HG03159 (cell line): ENCODE results near the gene SPECC1.
"Not testable (repeated sequence)": the region's sequence is repeated elsewhere in the genome, so short reads cannot be mapped to it uniquely, and the experiment has no call there.

Experiments
- ATAC-seq: cut with Tn5 transposase; IDR thresholded peaks from one replicate; pipeline ENCODE4 v1.9.1; 2021; ENCODE audit warnings: mild to moderate bottlenecking, moderate library complexity; ENCODE audit not compliant: unreplicated experiment

SPECC1 gene

GRCh38 chr17:20009052-20009301, 182 bp upstream of the SPECC1 start:
- ATAC-seq: peak; percentile 33

- ATAC-seq: no peak
Observed at GRCh38 chr17:20010099-20010863, 1.1 kb downstream of the SPECC1 start.

GRCh38 chr17:20010936-20011335, 1.8 kb downstream of the SPECC1 start:
- no peak for ATAC-seq

- ATAC-seq: no peak
Observed at GRCh38 chr17:20012017-20012536, 2.9 kb downstream of the SPECC1 start.

GRCh38 chr17:20016475-20016992, 7.4 kb downstream of the SPECC1 start:
- not testable (repeated sequence) for ATAC-seq

- no peak for ATAC-seq
Observed at GRCh38 chr17:20022701-20023100, 13.5 kb downstream of the SPECC1 start.

GRCh38 chr17:20026960-20027359, 17.8 kb downstream of the SPECC1 start:
- no peak for ATAC-seq

- ATAC-seq: no peak
Observed at GRCh38 chr17:20028443-20028842, 19.3 kb downstream of the SPECC1 start.

- ATAC-seq: no peak
Observed at GRCh38 chr17:20032636-20033035, 23.5 kb downstream of the SPECC1 start.

GRCh38 chr17:20033415-20033814, 24.3 kb downstream of the SPECC1 start:
- ATAC-seq: no peak

GRCh38 chr17:20035501-20035900, 26.3 kb downstream of the SPECC1 start:
- ATAC-seq: no peak

- not testable (repeated sequence) for ATAC-seq
Observed at GRCh38 chr17:20037286-20037685, 28.1 kb downstream of the SPECC1 start.

- no peak for ATAC-seq
Observed at GRCh38 chr17:20039037-20039436, 29.9 kb downstream of the SPECC1 start.

- ATAC-seq: no peak
Observed at GRCh38 chr17:20040216-20040615, 31.1 kb downstream of the SPECC1 start.

GRCh38 chr17:20043021-20043420, 33.9 kb downstream of the SPECC1 start:
- ATAC-seq: no peak

- no peak for ATAC-seq
Observed at GRCh38 chr17:20045476-20045875, 36.3 kb downstream of the SPECC1 start.

- no peak for ATAC-seq
Observed at GRCh38 chr17:20046629-20047028, 37.5 kb downstream of the SPECC1 start.

GRCh38 chr17:20051624-20052023, 42.5 kb downstream of the SPECC1 start:
- no peak for ATAC-seq

GRCh38 chr17:20053361-20053964, 44.3 kb downstream of the SPECC1 start:
- no peak for ATAC-seq

GRCh38 chr17:20059728-20060188, 50.6 kb downstream of the SPECC1 start:
- no peak for ATAC-seq

GRCh38 chr17:20063665-20064648, 54.8 kb downstream of the SPECC1 start:
- ATAC-seq: no peak
